GM18498 (cell line): ENCODE measurements around the gene XPO1.

Experiments used
- ATAC-seq: cut with Tn5 transposase; IDR thresholded peaks from one replicate; pipeline ENCODE4 v1.9.1; 2021; ENCODE audit warnings: mild to moderate bottlenecking, moderate library complexity; ENCODE audit not compliant: unreplicated experiment

The XPO1 gene

GRCh38 chr2:61437170-61437569, 101.0 kb downstream of the XPO1 start:
- no peak for ATAC-seq

- ATAC-seq = no peak
Observed at GRCh38 chr2:61436092-61436491, 102.1 kb downstream of the XPO1 start.

- no peak for ATAC-seq
Observed at GRCh38 chr2:61435291-61435690, 102.9 kb downstream of the XPO1 start.

GRCh38 chr2:61434314-61434713, 103.8 kb downstream of the XPO1 start:
- no peak for ATAC-seq

- no peak for ATAC-seq
Observed at GRCh38 chr2:61433606-61434005, 104.5 kb downstream of the XPO1 start.

GRCh38 chr2:61432990-61433389, 105.2 kb downstream of the XPO1 start:
- ATAC-seq = no peak

- no peak for ATAC-seq
Observed at GRCh38 chr2:61431345-61431744, 106.8 kb downstream of the XPO1 start.
